Lower leg skin (tissue), 4 donors: ENCODE measurements around the gene APBA1. TPM values are rescaled to one million over a fixed set of nuclear protein-coding genes. Genes with fewer than 3 reads are reported as not detected.

Source experiments
- DNase-seq, 2 donors: peaks; one replicate each; pipeline ENCODE4 v3.0.0-alpha.2; 2019; ENCODE audit warnings: low spot score in 2 of 2
- H3K4me3 ChIP-seq: fragments of 200-600 bp; sonication (generic); 2 replicates; pipeline ENCODE4 v1.5.1; 2017; ENCODE audit warnings: mild to moderate bottlenecking, low read depth; ENCODE audit not compliant: poor library complexity, severe bottlenecking
- POLR2A ChIP-seq, 2 donors: fragments of 450-650 bp; IDR thresholded peaks; one replicate each; pipeline ENCODE4 v1.6.1; 2016 to 2017; ENCODE audit warnings: antibody characterized with exemption in 2 of 2, mild to moderate bottlenecking in 1 of 2, moderate library complexity in 1 of 2
- WGBS, 2 donors: methylation state at CpG; one replicate each; pipeline ENCODE4 v1.1.5; 2018; 5-methylcytosine and 5-hydroxymethylcytosine counted together
- intact Hi-C: fragments of 100-400 bp; cut with DNase I; formaldehyde crosslinking; loops from one replicate; pipeline ENCODE4 v1.15.0; 2023; ENCODE audit warnings: low total_unique reads
- total RNA-seq, 4 donors: library from RNA; depleted of rRNA; stranded (reverse); fragments of >200 nt; gene quantifications; one replicate each; pipeline ENCODE4 v1.1.0, GENCODE V29; 2016
- TF ChIP-seq, protein P1 (sequence below), 3 donors: fragments of 450-650 bp; IDR thresholded peaks; one replicate each; pipeline ENCODE4 v1.5.1; 2016; ENCODE audit warnings: antibody characterized with exemption in 3 of 3, mild to moderate bottlenecking in 3 of 3, moderate library complexity in 2 of 3

The APBA1 gene
- total RNA-seq, 4 donors from 2014 or later, result 4.9 to 12.7 (median 8.7) TPM

DNA sequence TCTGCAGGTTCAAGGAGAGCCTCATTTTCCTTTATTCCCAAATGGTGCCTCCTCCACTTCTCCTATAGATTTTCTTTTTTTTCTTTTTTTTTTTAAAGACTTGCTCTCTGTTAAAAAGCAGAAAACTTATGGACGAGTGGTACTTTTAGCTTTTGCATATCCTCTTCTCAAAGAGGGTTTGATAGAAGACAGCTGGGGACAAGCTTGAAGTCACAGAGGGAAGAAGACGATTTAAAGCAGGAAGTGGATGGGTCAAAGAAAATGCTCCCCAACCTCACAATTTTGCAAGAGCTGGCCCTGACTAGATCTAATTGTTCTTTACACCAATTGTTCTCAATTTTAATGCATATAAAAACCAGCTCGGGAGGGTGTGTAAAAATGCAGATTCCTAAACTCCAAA, 48.9 kb downstream of the APBA1 start:
- DNase-seq, result no peak
- no peak for TF ChIP-seq POLR2A (IDR thresholded peaks at IDR 0.05)
- TF ChIP-seq, protein P1, sequence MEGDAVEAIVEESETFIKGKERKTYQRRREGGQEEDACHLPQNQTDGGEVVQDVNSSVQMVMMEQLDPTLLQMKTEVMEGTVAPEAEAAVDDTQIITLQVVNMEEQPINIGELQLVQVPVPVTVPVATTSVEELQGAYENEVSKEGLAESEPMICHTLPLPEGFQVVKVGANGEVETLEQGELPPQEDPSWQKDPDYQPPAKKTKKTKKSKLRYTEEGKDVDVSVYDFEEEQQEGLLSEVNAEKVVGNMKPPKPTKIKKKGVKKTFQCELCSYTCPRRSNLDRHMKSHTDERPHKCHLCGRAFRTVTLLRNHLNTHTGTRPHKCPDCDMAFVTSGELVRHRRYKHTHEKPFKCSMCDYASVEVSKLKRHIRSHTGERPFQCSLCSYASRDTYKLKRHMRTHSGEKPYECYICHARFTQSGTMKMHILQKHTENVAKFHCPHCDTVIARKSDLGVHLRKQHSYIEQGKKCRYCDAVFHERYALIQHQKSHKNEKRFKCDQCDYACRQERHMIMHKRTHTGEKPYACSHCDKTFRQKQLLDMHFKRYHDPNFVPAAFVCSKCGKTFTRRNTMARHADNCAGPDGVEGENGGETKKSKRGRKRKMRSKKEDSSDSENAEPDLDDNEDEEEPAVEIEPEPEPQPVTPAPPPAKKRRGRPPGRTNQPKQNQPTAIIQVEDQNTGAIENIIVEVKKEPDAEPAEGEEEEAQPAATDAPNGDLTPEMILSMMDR (IDR thresholded peaks at IDR 0.05), result no peak
- intact Hi-C loops, result no loop called here
- 73 to 74% methylated on average over 3 of the region's 3 CpGs for WGBS, 2 donors
- H3K4me3 ChIP-seq, result no peak overlapping the region

DNA sequence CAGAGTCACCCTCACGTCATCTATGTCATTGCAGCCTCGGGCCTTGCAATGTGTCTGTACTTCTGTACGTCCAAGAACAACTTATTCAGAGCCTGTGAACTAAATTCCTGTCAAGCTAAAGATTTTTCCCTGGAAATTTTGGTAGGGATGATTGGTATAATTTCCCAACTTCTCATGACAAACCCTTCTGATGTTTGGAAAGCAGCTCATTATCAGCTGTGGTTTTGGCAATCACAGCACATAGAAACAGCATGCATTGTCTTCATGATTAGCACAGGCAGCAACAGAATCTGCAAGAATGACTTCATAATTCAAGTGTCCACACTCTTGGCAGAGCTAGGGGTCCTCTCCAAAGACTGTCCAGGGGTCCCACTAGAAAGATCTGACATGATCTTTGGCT, 49.5 kb downstream of the APBA1 start:
- DNase-seq, result no peak
- TF ChIP-seq, protein P1 (IDR thresholded peaks at IDR 0.05), result no peak
- no peak for TF ChIP-seq POLR2A (IDR thresholded peaks at IDR 0.05)
- WGBS, 2 donors, result 73 to 81% methylated on average over 3 of the region's 3 CpGs
- H3K4me3 ChIP-seq, result no peak overlapping the region
- intact Hi-C loops, result no loop called here

DNA sequence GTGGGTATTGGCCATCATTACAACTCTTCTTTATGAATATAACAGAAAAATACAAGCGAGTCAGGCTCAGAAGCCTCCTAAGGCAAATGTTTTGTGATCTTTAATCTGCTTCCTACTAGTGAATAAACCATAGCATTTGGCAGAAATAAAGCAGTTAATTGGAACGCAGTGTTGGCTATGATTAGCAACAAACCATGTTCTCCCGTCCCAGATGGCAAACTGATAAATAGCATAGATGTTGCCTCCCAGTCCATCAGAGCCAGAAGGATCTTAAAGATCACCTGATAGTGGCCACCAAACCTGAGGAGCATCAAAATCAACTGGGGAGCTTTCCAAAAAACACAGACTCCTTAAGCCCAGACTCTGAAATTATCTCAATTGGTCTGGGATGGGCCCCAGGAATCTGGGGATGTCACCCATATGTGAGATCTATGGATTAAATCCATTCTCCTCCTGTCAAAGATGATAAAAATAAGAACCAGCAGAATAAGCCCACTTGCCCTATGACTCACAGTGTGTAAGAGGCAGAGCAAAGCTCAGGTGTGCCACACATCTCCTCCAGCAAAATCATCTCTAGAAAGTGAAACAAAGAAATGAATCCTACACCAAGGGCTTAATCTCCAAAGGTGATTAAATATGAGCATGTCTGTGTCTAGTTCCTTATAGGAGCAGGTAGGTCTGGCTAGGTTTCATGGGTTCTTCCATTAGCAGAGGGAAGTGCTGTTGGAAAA, 50.3 kb downstream of the APBA1 start:
- H3K4me3 ChIP-seq, result no peak overlapping the region
- WGBS, 2 donors, result 21 to 23% methylated on average over 3 of the region's 3 CpGs
- intact Hi-C loops, result no loop called here
- DNase-seq, result no peak
- TF ChIP-seq POLR2A (IDR thresholded peaks at IDR 0.05), result no peak
- TF ChIP-seq, protein P1 (IDR thresholded peaks at IDR 0.05), result no peak

DNA sequence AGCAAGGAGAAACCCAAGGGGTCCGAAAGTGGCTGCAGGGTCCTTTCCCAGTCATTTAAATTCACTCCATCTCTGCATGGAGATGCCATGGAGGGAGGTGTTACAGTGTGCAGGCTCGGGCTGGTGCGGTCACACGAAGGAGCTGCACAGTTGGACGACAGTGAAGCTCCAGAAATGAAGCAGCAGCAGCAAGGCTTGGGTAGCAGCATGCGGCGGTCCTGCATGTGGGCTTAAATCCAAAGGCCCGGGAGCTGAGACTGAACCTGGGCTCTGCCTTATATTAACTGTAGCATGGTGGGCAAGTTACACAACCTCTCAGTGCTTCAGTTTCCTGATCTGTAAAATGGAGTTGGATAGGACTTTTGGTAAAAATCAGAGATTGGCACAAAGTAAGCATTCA, 51.4 kb downstream of the APBA1 start:
- intact Hi-C loops, result no loop called here
- whole genome bisulfite sequencing, 2 donors, result 91 to 94% methylated on average over 8 of the region's 8 CpGs
- TF ChIP-seq, protein P1 (IDR thresholded peaks at IDR 0.05), result no peak
- no peak for TF ChIP-seq POLR2A (IDR thresholded peaks at IDR 0.05)

DNA sequence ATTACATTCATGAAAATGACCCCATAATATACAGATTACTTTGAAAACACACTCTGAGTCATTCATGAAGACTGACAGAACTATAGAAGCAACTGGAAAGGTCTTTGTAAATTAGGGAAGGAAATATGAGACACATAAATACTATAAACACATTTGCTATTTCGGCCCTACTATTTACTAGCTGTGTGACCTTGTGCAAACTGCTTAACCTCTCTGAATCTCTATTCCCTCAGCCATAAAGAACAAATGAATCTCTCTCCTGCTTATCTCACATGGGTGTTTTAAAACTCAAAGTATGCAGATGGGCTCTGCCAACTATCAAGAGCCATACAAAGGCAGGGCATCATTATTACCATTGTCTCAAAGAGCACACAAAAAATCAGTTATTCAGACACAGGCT, 52.9 kb downstream of the APBA1 start:
- DNase-seq, result no peak
- H3K4me3 ChIP-seq, result no peak overlapping the region
- no peak for TF ChIP-seq POLR2A (IDR thresholded peaks at IDR 0.05)
- TF ChIP-seq, protein P1 (IDR thresholded peaks at IDR 0.05), result no peak
- WGBS, 2 donors, result 85 to 89% methylated on average over 1 of the region's 1 CpG
- intact Hi-C loops, result no loop called here

More for the DNA sequence above, 51.4 kb downstream of the APBA1 start:
- no peak for DNase-seq
- H3K4me3 ChIP-seq, result no peak overlapping the region

DNA sequence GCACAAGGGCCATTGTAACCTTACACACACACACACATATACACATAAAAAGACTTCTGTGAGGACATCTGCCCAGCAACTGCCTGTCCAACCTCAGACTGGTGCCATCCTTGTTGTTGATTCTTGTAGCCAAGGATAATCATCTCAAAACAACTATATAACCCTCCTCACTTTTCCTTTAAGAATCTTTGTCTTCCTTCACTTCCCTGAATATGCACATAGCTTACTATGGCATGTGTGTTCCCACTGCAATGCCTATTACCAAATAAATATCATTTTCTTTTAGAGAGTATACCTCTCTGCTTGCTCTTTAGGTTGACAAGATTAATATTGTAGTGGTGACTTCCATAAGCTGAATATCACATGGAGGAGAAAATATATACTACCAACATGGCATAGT, 55.2 kb downstream of the APBA1 start:
- intact Hi-C loops, result no loop called here
- TF ChIP-seq, protein P1 (IDR thresholded peaks at IDR 0.05), result no peak
- TF ChIP-seq POLR2A (IDR thresholded peaks at IDR 0.05), result no peak
- H3K4me3 ChIP-seq, result no peak overlapping the region
- no peak for DNase-seq
